GM10847 (cell line): ENCODE measurements around the gene ACP4.

Experiments used
- POLR2A ChIP-seq: IDR thresholded peaks from 2 replicates; pipeline ENCODE4 v1.6.1; 2011; ENCODE audit not compliant: insufficient read length; ENCODE audit errors: extremely low read depth

The ACP4 gene

GRCh38 chr19:50819636-50820035 lies 29.4 kb downstream of the ACP4 start:
- TF ChIP-seq POLR2A = no peak

GRCh38 chr19:50820086-50820485 lies 29.9 kb downstream of the ACP4 start:
- TF ChIP-seq POLR2A = no peak

GRCh38 chr19:50820549-50821247 lies 30.5 kb downstream of the ACP4 start:
- TF ChIP-seq POLR2A = no peak

- no peak for TF ChIP-seq POLR2A
Measured at GRCh38 chr19:50821248-50821612, 31.0 kb downstream of the ACP4 start.

- no peak for TF ChIP-seq POLR2A
Measured at GRCh38 chr19:50821622-50822021, 31.4 kb downstream of the ACP4 start.

- TF ChIP-seq POLR2A = no peak
Measured at GRCh38 chr19:50822661-50823208, 32.5 kb downstream of the ACP4 start.

- TF ChIP-seq POLR2A = no peak
Measured at GRCh38 chr19:50823389-50824042, 33.3 kb downstream of the ACP4 start, which contains the start of gene KLK1. Gene KLK1, minus strand, starts transcription at chr19:50823787. Its CDS starts 39 bp downstream, at chr19:50823748.

GRCh38 chr19:50826492-50827240 lies 36.5 kb downstream of the ACP4 start:
- no peak for TF ChIP-seq POLR2A

- no peak for TF ChIP-seq POLR2A
Measured at GRCh38 chr19:50827476-50827875, 37.3 kb downstream of the ACP4 start.

- TF ChIP-seq POLR2A = no peak
Measured at GRCh38 chr19:50829801-50830200, 39.6 kb downstream of the ACP4 start.

- no peak for TF ChIP-seq POLR2A
Measured at GRCh38 chr19:50830266-50831025, 40.2 kb downstream of the ACP4 start.

GRCh38 chr19:50831026-50831396 lies 40.8 kb downstream of the ACP4 start:
- TF ChIP-seq POLR2A = no peak

- TF ChIP-seq POLR2A = no peak
Measured at GRCh38 chr19:50832666-50833065, 42.5 kb downstream of the ACP4 start.

- no peak for TF ChIP-seq POLR2A
Measured at GRCh38 chr19:50833117-50833801, 43.0 kb downstream of the ACP4 start, which contains the start of gene KLK15. Gene KLK15, minus strand, starts transcription at chr19:50833574. Its CDS starts 2,082 bp downstream, at chr19:50831492.

GRCh38 chr19:50833802-50834167 lies 43.6 kb downstream of the ACP4 start:
- no peak for TF ChIP-seq POLR2A
